Measurements from ENCODE around the gene MCOLN1. TPM values are rescaled to one million over a fixed set of nuclear protein-coding genes. Genes with fewer than 3 reads are reported as not detected.

Gene MCOLN1
- total and polyA plus RNA-seq, 2 of the 4 experiments (the other 2 are of a cell fraction), result 3.4 to 19.6 TPM

DNA sequence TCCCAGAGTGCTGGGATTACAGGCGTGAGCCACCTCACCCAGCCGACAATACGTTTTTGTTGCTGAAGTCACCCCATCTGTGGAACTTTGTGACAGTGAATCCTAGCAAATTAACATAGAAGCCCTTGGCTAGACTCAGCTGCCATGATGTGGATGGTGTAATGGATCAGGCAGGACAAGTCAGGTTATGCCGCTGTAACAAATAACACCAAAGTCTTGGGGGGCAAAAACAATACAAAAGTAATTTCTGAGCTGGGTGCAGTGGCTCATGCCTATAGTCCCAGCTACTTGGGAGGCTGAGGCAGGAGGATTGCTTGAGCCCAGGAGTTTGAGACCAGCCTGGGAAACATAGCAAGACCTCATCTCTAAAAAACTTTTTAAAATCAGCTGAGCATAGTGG, 42.4 kb downstream of the MCOLN1 start:
- Histone ChIP-seq H2BK5ac (ENCODE audit: low read depth, low read length, poor library complexity, severe bottlenecking) (no peak overlapping the region), H2BK120ac (ENCODE audit: low read depth, low read length) (no peak overlapping the region), H2BK15ac (ENCODE audit: low read depth, low read length) (no peak overlapping the region), H2AK5ac (ENCODE audit: low read depth, low read length) (no peak overlapping the region), H3K9me1 (ENCODE audit: insufficient read depth, low read length) (no peaks in the 10 kb centered on the region), H3K4me3 (ENCODE audit: insufficient read depth, low read depth, low read length) (no peak overlapping the region), H3K36me3 (ENCODE audit: control insufficient read depth, insufficient read depth, low read length) (peaks cover 14% of the 10 kb centered on the region), H2AFZ (replicated peaks; ENCODE audit: low read length, poor library complexity) (no peak overlapping the region), H3K4me1 (ENCODE audit: control insufficient read depth, insufficient read depth, low read length) (no peaks in the 10 kb centered on the region), H2BK20ac (ENCODE audit: low read depth, low read length) (no peak overlapping the region), H4K5ac (ENCODE audit: low read depth, low read length) (no peak overlapping the region), H3K23ac (ENCODE audit: low read depth, low read length) (no peak overlapping the region), H3K56ac (ENCODE audit: extremely low read depth, insufficient read depth, low read length) (no peak overlapping the region), H4K91ac (ENCODE audit: insufficient read depth, low read depth, low read length) (no peak overlapping the region), H3K9me3 (ENCODE audit: control insufficient read depth, insufficient read depth, low read length) (no peaks in the 10 kb centered on the region), H3K4me2 (ENCODE audit: low read depth, low read length) (no peak overlapping the region), H4K8ac (ENCODE audit: low read depth in 2 of 2, low read length in 2 of 2) (no peak overlapping the region), H3K18ac (ENCODE audit: low read depth, low read length) (no peak overlapping the region), H3K79me1 (ENCODE audit: low read depth in 1 of 2, low read length in 2 of 2) (no peaks in the 10 kb centered on the region), H3K14ac (replicated peaks; ENCODE audit: low read depth, low read length) (no peak overlapping the region), H3K27me3 (ENCODE audit: control insufficient read depth, insufficient read depth, low read length) (no peaks in the 10 kb centered on the region), H3K9ac (ENCODE audit: low read depth, low read length) (no peak overlapping the region), H3K4ac (ENCODE audit: low read depth, low read length) (no peak overlapping the region), H4K20me1 (ENCODE audit: insufficient read depth, low read length) (no peaks in the 10 kb centered on the region), H2AK9ac (replicated peaks; ENCODE audit: low read depth, low read length, poor library complexity) (no peak overlapping the region), H3K27ac (ENCODE audit: insufficient read depth, low read length) (no peak overlapping the region)
- TF ChIP-seq SMC3 (IDR thresholded peaks at IDR 0.05; ENCODE audit: low read depth, low read length), result no peak
- 87% methylated on average over 3 of the region's 4 CpGs; no CpG with 5 or more reads in 1 of the 2 experiments for WGBS, 2 experiments (ENCODE audit: extremely low coverage in 2 of 2, insufficient read length in 1 of 2)
- BruUV-seq (replicated peaks), result no TSS peak
- ATAC-seq (ENCODE audit: low read depth) (no peak), DNase-seq (no peak)
- in situ Hi-C loops (cut with MboI; ENCODE audit: low sequenced_read_pairs), result loop anchor here (5.0 kb wide), 1 partner anchor 237 kb away; no protein-coding TSS in a partner anchor
- intact Hi-C loops (cut with micrococcal nuclease), result no loop called here
- dilution Hi-C loops (cut with HindIII; ENCODE audit: low sequenced_read_pairs, unreplicated experiment), result no loop called here
- CTCF ChIA-PET, result interaction anchor here (4.8 kb wide), 1 partner anchor 236 kb away, joined by 53 read pairs; no protein-coding TSS in a partner anchor
- POLR2A ChIA-PET (ENCODE audit: unreplicated experiment), result interaction anchor here (0.7 kb wide), 1 partner anchor 116 kb away, joined by 4 read pairs; the partner anchor contains the start of gene TRAPPC5

All from IMR-90 (cell line).